BJ (cell line): ENCODE measurements around the gene TTC33. TPM values are rescaled to one million over a fixed set of nuclear protein-coding genes. Genes with fewer than 3 reads are reported as not detected.

Experiments
- CTCF ChIA-PET: fragments of 350-600 bp; formaldehyde crosslinking; extraction: SDS; loops from one replicate; lab custom pipeline; 2021; ENCODE audit warnings: antibody characterized with exemption, inconsistent platforms; lab: Yijun Ruan, JAX
- POLR2A ChIA-PET: fragments of 300-600 bp; sonication (Branson Sonifier 250); formaldehyde crosslinking; extraction: SDS; loops from one replicate; lab custom pipeline; 2021; ENCODE audit warnings: antibody characterized with exemption; lab: Charles Lee
- DNase-seq: peaks from one replicate; pipeline ENCODE4 v3.0.0-alpha.2; 2011; ENCODE audit warnings: low read depth
- H3K27me3 ChIP-seq: 2 replicates; pipeline ENCODE4 v1.6.0; 2011; ENCODE audit warnings: low read length; ENCODE audit not compliant: control insufficient read depth, insufficient read depth
- H3K36me3 ChIP-seq: 2 replicates; pipeline ENCODE4 v1.5.1; 2011; ENCODE audit warnings: low read length; ENCODE audit not compliant: control insufficient read depth, insufficient read depth
- H3K4me3 ChIP-seq: 2 replicates; pipeline ENCODE4 v1.5.1; 2011; ENCODE audit warnings: low read depth, mild to moderate bottlenecking, control low read depth, low read length
- CTCF ChIP-seq: IDR thresholded peaks from 2 replicates; pipeline ENCODE4 v1.5.1; 2011; ENCODE audit warnings: low read depth, mild to moderate bottlenecking, control low read depth, inconsistent platforms, low read length, moderate library complexity; ENCODE audit not compliant: insufficient read depth
- polyA plus RNA-seq: library from polyadenylated mRNA; depleted of rRNA; stranded (reverse); fragments of >200 nt; gene quantifications from 2 replicates; pipeline ENCODE4 v1.2.3, GENCODE V29; 2011

Gene TTC33
- polyA plus RNA-seq, 1 experiment = 2.8 TPM

DNA sequence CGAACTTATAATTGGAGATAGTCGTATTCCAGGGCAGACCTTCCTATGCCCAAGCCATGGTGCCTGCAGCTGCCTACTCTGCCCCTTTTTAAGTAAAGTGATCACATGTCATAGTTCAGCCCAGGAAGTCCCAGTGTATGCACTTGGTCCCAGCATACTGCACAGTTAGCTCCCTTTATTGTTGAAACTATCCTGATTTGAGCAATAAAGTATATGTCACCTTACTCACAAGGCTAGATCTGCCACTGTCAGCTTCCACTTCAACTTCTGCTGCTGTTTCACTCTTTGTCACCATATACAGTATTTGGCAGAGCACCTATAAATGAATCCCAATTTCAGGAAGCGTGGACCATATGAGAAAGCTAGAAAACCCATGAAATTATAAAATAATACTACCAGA, 179.8 kb downstream of the TTC33 start:
- Histone ChIP-seq H3K27me3 (no peaks in the 10 kb centered on the region), H3K36me3 (no peaks in the 10 kb centered on the region), H3K4me3 (no peak overlapping the region)
- no peak for TF ChIP-seq CTCF
- DNase-seq = no peak
- ChIA-PET POLR2A (no interaction called here), CTCF (no interaction called here)

DNA sequence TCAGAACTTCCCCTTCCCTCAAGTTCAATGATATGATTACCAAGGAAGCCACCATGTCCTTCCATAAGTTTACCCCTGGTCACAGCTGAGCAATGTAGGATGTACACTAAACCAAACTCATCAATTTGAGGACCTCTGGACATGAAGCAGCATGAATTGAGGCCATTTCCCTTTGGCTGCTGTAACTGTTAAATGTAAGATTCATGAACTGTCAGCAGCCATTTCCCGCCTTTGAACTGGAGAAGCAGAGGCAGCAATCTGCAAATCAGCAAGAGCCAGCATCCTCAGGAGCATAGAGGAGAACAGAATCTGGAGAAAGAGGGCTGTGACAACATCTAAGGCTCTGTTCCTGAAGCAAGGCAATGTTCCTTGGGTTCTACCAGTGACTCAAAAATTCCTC, 180.3 kb downstream of the TTC33 start:
- no peak for TF ChIP-seq CTCF
- ChIA-PET CTCF (no interaction called here), POLR2A (no interaction called here)
- no peaks in the 10 kb centered on the region for H3K27me3 ChIP-seq
- DNase-seq = no peak
- no peak overlapping the region for H3K4me3 ChIP-seq
- H3K36me3 ChIP-seq = no peaks in the 10 kb centered on the region

DNA sequence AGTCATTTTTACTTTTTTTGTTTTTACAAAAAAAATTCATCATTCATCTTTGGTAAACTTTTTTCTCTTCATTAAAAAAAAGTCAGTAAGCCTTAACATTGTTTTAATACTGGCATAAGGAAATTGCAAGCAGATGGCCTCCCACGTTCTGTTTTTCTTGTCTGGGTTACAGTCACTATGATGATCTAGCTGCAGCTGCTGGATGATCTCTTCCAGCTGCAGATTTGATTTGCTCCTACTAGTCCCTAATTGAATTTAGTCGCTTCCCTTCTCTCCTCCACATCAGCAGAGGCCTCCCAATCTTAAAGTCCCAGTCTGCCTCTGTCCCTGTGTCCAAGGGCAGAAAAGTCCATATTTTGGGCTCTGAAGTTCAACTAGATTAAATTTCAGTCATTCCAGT, 182.8 kb downstream of the TTC33 start:
- DNase-seq = peak; percentile 61
- CTCF ChIA-PET = no interaction called here
- no peak overlapping the region for H3K4me3 ChIP-seq
- no peaks in the 10 kb centered on the region for H3K36me3 ChIP-seq
- POLR2A ChIA-PET = no interaction called here
- no peak for TF ChIP-seq CTCF
- H3K27me3 ChIP-seq = no peaks in the 10 kb centered on the region

DNA sequence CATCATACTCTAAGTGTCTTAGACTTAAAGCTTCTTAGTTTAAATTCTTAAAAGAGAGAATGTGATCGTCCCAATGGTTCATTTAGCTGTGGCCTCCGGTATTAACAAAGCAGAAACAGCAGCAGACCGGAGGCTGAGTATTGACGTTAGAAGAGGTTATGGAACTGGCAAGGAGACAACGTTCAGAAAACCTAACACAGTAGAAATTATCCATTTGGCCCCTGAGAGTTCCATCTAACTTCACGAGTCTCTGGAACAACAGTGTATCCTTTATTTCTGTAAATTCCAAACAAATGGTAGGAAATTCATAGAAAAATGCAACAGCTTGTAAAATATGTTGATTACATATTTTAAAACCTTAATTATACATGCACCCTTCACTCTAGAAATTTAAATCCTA, 183.4 kb downstream of the TTC33 start:
- H3K4me3 ChIP-seq = no peak overlapping the region
- TF ChIP-seq CTCF = no peak
- CTCF ChIA-PET = no interaction called here
- DNase-seq = no peak
- H3K36me3 ChIP-seq = no peaks in the 10 kb centered on the region
- POLR2A ChIA-PET = no interaction called here
- no peaks in the 10 kb centered on the region for H3K27me3 ChIP-seq

DNA sequence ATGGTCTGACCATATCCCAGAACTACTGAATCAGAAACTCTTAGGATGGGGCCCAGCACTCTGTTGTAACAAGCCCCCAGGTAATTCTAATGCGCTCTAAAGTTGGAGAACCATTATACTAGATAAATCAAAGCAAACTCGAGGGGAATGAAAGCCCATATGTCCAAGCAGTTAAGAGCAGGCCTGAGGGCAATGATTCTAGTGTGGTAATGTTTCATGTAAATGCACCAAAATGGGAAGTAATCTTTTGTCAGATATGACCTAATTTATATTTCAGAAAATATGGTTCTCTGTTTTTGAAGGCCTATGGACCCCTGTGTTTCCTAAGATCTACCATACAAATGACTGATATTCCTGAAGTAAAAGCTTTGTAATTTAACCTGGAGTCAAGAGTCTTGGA, 184.0 kb downstream of the TTC33 start:
- ChIA-PET POLR2A (no interaction called here), CTCF (no interaction called here)
- Histone ChIP-seq H3K36me3 (no peaks in the 10 kb centered on the region), H3K27me3 (no peaks in the 10 kb centered on the region), H3K4me3 (no peak overlapping the region)
- no peak for DNase-seq
- no peak for TF ChIP-seq CTCF
